ENCODE data around the gene SHANK2. TPM values are rescaled to one million over a fixed set of nuclear protein-coding genes. Genes with fewer than 3 reads are reported as not detected.

The SHANK2 gene
- total and polyA plus RNA-seq, 7 donors, result under 0.01 to 0.17 (median 0.03) TPM; not detected in 3

- Histone ChIP-seq H3K36me3 (ENCODE audit: insufficient read depth in 1 of 2, low read depth in 1 of 2) (no peaks in the 10 kb centered on the region), H3K27ac (no peak overlapping the region), H3K9me3 (no peaks in the 10 kb centered on the region), H3K4me1 (no peaks in the 10 kb centered on the region), H3K4me3 (no peak overlapping the region), H3K27me3 (ENCODE audit: insufficient read depth in 3 of 3, low read length in 2 of 3) (peaks cover 0 to 29% (median 6%) of the 10 kb centered on the region in 3 donors)
- TF ChIP-seq CTCF (IDR thresholded peaks at IDR 0.05), result no peak
- intact Hi-C loops (cut with DNase I), result no loop called here
- DNase-seq (no peak), ATAC-seq (no peak)
- 63 to 77% (median 64%) methylated on average over 7 of the region's 7 CpGs for WGBS, 3 donors
These were observed 12.8 kb downstream of the SHANK2 start for GRCh38 chr11:71239581-71239980.

GRCh38 chr11:71238941-71239340 lies 13.4 kb downstream of the SHANK2 start:
- no peak for TF ChIP-seq CTCF (IDR thresholded peaks at IDR 0.05)
- DNase-seq, result no peak
- no peaks in the 10 kb centered on the region for H3K4me1 ChIP-seq
- no peak overlapping the region for H3K27ac ChIP-seq
- no peak overlapping the region for H3K4me3 ChIP-seq
- ATAC-seq, result no peak
- intact Hi-C loops (cut with DNase I), result no loop called here
- 87 to 95% (median 93%) methylated on average over 7 of the region's 7 CpGs for WGBS, 3 donors
- no peaks in the 10 kb centered on the region for H3K36me3 ChIP-seq (ENCODE audit: insufficient read depth in 1 of 2, low read depth in 1 of 2)
- peaks cover 0 to 26% (median 6%) of the 10 kb centered on the region in 3 donors for H3K27me3 ChIP-seq (ENCODE audit: insufficient read depth in 3 of 3, low read length in 2 of 3)
- no peaks in the 10 kb centered on the region for H3K9me3 ChIP-seq

GRCh38 chr11:71238285-71238875 lies 14.0 kb downstream of the SHANK2 start:
- no peak for ATAC-seq
- no peak for DNase-seq
- H3K9me3 ChIP-seq, result no peaks in the 10 kb centered on the region
- H3K36me3 ChIP-seq (ENCODE audit: insufficient read depth in 1 of 2, low read depth in 1 of 2), result no peaks in the 10 kb centered on the region
- H3K4me1 ChIP-seq, result no peaks in the 10 kb centered on the region
- no peak overlapping the region for H3K4me3 ChIP-seq
- intact Hi-C loops (cut with DNase I), result no loop called here
- no peak overlapping the region for H3K27ac ChIP-seq
- TF ChIP-seq CTCF (IDR thresholded peaks at IDR 0.05), result no peak
- WGBS, 3 donors, result 78 to 82% (median 81%) methylated on average over 8 of the region's 8 CpGs
- peaks cover 0 to 26% (median 6%) of the 10 kb centered on the region in 3 donors for H3K27me3 ChIP-seq (ENCODE audit: insufficient read depth in 3 of 3, low read length in 2 of 3)

GRCh38 chr11:71237853-71238252 lies 14.5 kb downstream of the SHANK2 start:
- intact Hi-C loops (cut with DNase I), result no loop called here
- TF ChIP-seq CTCF (IDR thresholded peaks at IDR 0.05), result no peak
- peaks cover 0 to 26% (median 8%) of the 10 kb centered on the region in 3 donors for H3K27me3 ChIP-seq (ENCODE audit: insufficient read depth in 3 of 3, low read length in 2 of 3)
- 61 to 64% (median 62%) methylated on average over 6 of the region's 6 CpGs for WGBS, 3 donors
- H3K4me3 ChIP-seq, result no peak overlapping the region
- H3K36me3 ChIP-seq (ENCODE audit: insufficient read depth in 1 of 2, low read depth in 1 of 2), result no peaks in the 10 kb centered on the region
- ATAC-seq (no peak), DNase-seq (no peak)
- no peak overlapping the region for H3K27ac ChIP-seq
- no peaks in the 10 kb centered on the region for H3K4me1 ChIP-seq
- H3K9me3 ChIP-seq, result no peaks in the 10 kb centered on the region
